Measurements from ENCODE around the gene ATXN1L. TPM values are rescaled to one million over a fixed set of nuclear protein-coding genes. Genes with fewer than 3 reads are reported as not detected.
A peak's percentile ranks its signal among the peaks of the same experiment; 100 is the strongest.

ATXN1L gene
- total RNA-seq, 2 experiments from 2014 or later, result 23.7 to 24.1 TPM

- Mint-ChIP-seq H3K9me3 (ENCODE audit: low read depth) (no peaks in the 10 kb centered on the region), H3K36me3 (peaks cover 13% of the 10 kb centered on the region), H3K4me1 (peaks cover 41% of the 10 kb centered on the region), H3K27me3 (peaks cover 10% of the 10 kb centered on the region), H3K4me3 (peak overlapping the region; percentile 80), H3K27ac (peak overlapping the region; percentile 86)
- ATAC-seq (peak; percentile 35), DNase-seq (peak; percentile 59)
- CTCF ChIA-PET, result interaction anchor here (0.8 to 7.5 kb wide), 25 partner anchors 9 to 340 kb away, joined by 3 to 92 read pairs (median 6); partner anchors contain the start of genes AP1G1, ATXN1L and IST1
Observed at GRCh38 chr16:71883168-71883848, 37.5 kb downstream of the ATXN1L start.

GRCh38 chr16:71883849-71884638 is 38.3 kb downstream of the ATXN1L start, which contains the start of gene ZNF821:
ZNF821 (minus strand) TSS chr16:71884182; CDS start chr16:71879946, 4,236 bp downstream.
- H3K4me1 Mint-ChIP-seq, result peaks cover 41% of the 10 kb centered on the region
- CTCF ChIA-PET, result interaction anchor here (1.0 to 7.5 kb wide), 16 partner anchors 8 to 318 kb away, joined by 3 to 92 read pairs (median 15); partner anchors contain the start of genes AP1G1, ATXN1L and IST1
- H3K27me3 Mint-ChIP-seq, result peaks cover 10% of the 10 kb centered on the region
- DNase-seq (peak; percentile 79), ATAC-seq (peak; percentile 67)
- peaks cover 11% of the 10 kb centered on the region for H3K36me3 Mint-ChIP-seq
- H3K4me3 Mint-ChIP-seq, result peak within 1 kb of the TSS; percentile 89
- H3K9me3 Mint-ChIP-seq (ENCODE audit: low read depth), result no peaks in the 10 kb centered on the region
- peak within 1 kb of the TSS; percentile 92 for H3K27ac Mint-ChIP-seq

- ATAC-seq (no peak), DNase-seq (no peak)
- peak overlapping the region; percentile 89 for H3K4me3 Mint-ChIP-seq
- peaks cover 1% of the 10 kb centered on the region for H3K36me3 Mint-ChIP-seq
- H3K9me3 Mint-ChIP-seq (ENCODE audit: low read depth), result no peaks in the 10 kb centered on the region
- peaks cover 41% of the 10 kb centered on the region for H3K4me1 Mint-ChIP-seq
- CTCF ChIA-PET, result interaction anchor here (0.5 to 7.5 kb wide), 5 partner anchors 12 to 320 kb away, joined by 3 to 92 read pairs (median 6); partner anchors contain the start of gene IST1
- peaks cover 10% of the 10 kb centered on the region for H3K27me3 Mint-ChIP-seq
- peak overlapping the region; percentile 3 for H3K27ac Mint-ChIP-seq
Observed at GRCh38 chr16:71885261-71885650, 39.5 kb downstream of the ATXN1L start.

GRCh38 chr16:71889147-71889546 is 43.4 kb downstream of the ATXN1L start:
- H3K4me3 Mint-ChIP-seq, result no peak overlapping the region
- DNase-seq (no peak), ATAC-seq (no peak)
- peaks cover 20% of the 10 kb centered on the region for H3K4me1 Mint-ChIP-seq
- H3K9me3 Mint-ChIP-seq (ENCODE audit: low read depth), result no peaks in the 10 kb centered on the region
- H3K36me3 Mint-ChIP-seq, result no peaks in the 10 kb centered on the region
- H3K27ac Mint-ChIP-seq, result no peak overlapping the region
- peaks cover 10% of the 10 kb centered on the region for H3K27me3 Mint-ChIP-seq
- CTCF ChIA-PET, result no interaction called here

GRCh38 chr16:71893888-71894228 is 48.1 kb downstream of the ATXN1L start:
- ATAC-seq (no peak), DNase-seq (no peak)
- Mint-ChIP-seq H3K27me3 (no peaks in the 10 kb centered on the region), H3K9me3 (ENCODE audit: low read depth) (no peaks in the 10 kb centered on the region), H3K4me1 (peaks cover 24% of the 10 kb centered on the region), H3K36me3 (peaks cover 7% of the 10 kb centered on the region), H3K4me3 (peak overlapping the region; percentile 98), H3K27ac (peak overlapping the region; percentile 97)
- CTCF ChIA-PET, result interaction anchor here (0.6 to 7.5 kb wide), 4 partner anchors 11 to 68 kb away, joined by 3 to 92 read pairs (median 4); partner anchors contain the start of gene ZNF821

GRCh38 chr16:71894229-71894920 is 48.6 kb downstream of the ATXN1L start:
- CTCF ChIA-PET, result interaction anchor here (0.6 to 7.5 kb wide), 5 partner anchors 11 to 68 kb away, joined by 3 to 92 read pairs (median 4); partner anchors contain the start of gene ZNF821
- Mint-ChIP-seq H3K4me3 (peak overlapping the region; percentile 98), H3K36me3 (peaks cover 7% of the 10 kb centered on the region), H3K27ac (peak overlapping the region; percentile 97), H3K4me1 (peaks cover 29% of the 10 kb centered on the region), H3K9me3 (ENCODE audit: low read depth) (no peaks in the 10 kb centered on the region), H3K27me3 (no peaks in the 10 kb centered on the region)
- DNase-seq (peak; percentile 57), ATAC-seq (peak; percentile 6)

GRCh38 chr16:71894921-71895678 is 49.3 kb downstream of the ATXN1L start, which contains the start of gene IST1:
IST1 (plus strand) TSS chr16:71895531; CDS start chr16:71915641, 20,110 bp downstream.
- Mint-ChIP-seq H3K4me1 (peaks cover 30% of the 10 kb centered on the region), H3K9me3 (ENCODE audit: low read depth) (no peaks in the 10 kb centered on the region), H3K27ac (peak within 1 kb of the TSS; percentile 97), H3K36me3 (peaks cover 7% of the 10 kb centered on the region), H3K27me3 (no peaks in the 10 kb centered on the region), H3K4me3 (peak within 1 kb of the TSS; percentile 98)
- CTCF ChIA-PET, result interaction anchor here (1.0 to 7.5 kb wide), 4 partner anchors 10 to 66 kb away, joined by 3 to 92 read pairs (median 4); partner anchors contain the start of gene ZNF821
- ATAC-seq, result peak; percentile 95
- DNase-seq, result peak; percentile 99

- H3K27me3 Mint-ChIP-seq, result no peaks in the 10 kb centered on the region
- peak overlapping the region; percentile 98 for H3K4me3 Mint-ChIP-seq
- no peaks in the 10 kb centered on the region for H3K9me3 Mint-ChIP-seq (ENCODE audit: low read depth)
- peaks cover 33% of the 10 kb centered on the region for H3K4me1 Mint-ChIP-seq
- DNase-seq (peak; percentile 57), ATAC-seq (peak; percentile 40)
- peak overlapping the region; percentile 97 for H3K27ac Mint-ChIP-seq
- peaks cover 10% of the 10 kb centered on the region for H3K36me3 Mint-ChIP-seq
- CTCF ChIA-PET, result interaction anchor here (1.0 to 7.5 kb wide), 5 partner anchors 9 to 66 kb away, joined by 3 to 92 read pairs (median 3); partner anchors contain the start of gene ZNF821
Observed at GRCh38 chr16:71895679-71896365, 50.0 kb downstream of the ATXN1L start.

GRCh38 chr16:71896764-71897368 is 51.1 kb downstream of the ATXN1L start:
- H3K4me3 Mint-ChIP-seq, result peak overlapping the region; percentile 98
- no peaks in the 10 kb centered on the region for H3K9me3 Mint-ChIP-seq (ENCODE audit: low read depth)

GRCh38 chr16:71899171-71899570 is 53.4 kb downstream of the ATXN1L start:
- DNase-seq (no peak), ATAC-seq (no peak)
- H3K27ac Mint-ChIP-seq, result no peak overlapping the region
- H3K4me1 Mint-ChIP-seq, result peaks cover 44% of the 10 kb centered on the region
- H3K4me3 Mint-ChIP-seq, result no peak overlapping the region
- CTCF ChIA-PET, result interaction anchor here (0.7 to 7.5 kb wide), 4 partner anchors 16 to 62 kb away, joined by 3 to 92 read pairs (median 4); partner anchors contain the start of gene ZNF821
- H3K36me3 Mint-ChIP-seq, result peaks cover 22% of the 10 kb centered on the region
- no peaks in the 10 kb centered on the region for H3K27me3 Mint-ChIP-seq
- H3K9me3 Mint-ChIP-seq (ENCODE audit: low read depth), result no peaks in the 10 kb centered on the region

More at GRCh38 chr16:71896764-71897368, 51.1 kb downstream of the ATXN1L start:
- H3K4me1 Mint-ChIP-seq, result peaks cover 33% of the 10 kb centered on the region
- CTCF ChIA-PET, result interaction anchor here (1.0 to 7.5 kb wide), 2 partner anchors 14 to 65 kb away, joined by 3 to 92 read pairs; partner anchors contain the start of gene ZNF821
- ATAC-seq (no peak), DNase-seq (no peak)
- H3K27ac Mint-ChIP-seq, result peak overlapping the region; percentile 72
- H3K27me3 Mint-ChIP-seq, result no peaks in the 10 kb centered on the region
- peaks cover 12% of the 10 kb centered on the region for H3K36me3 Mint-ChIP-seq

- Mint-ChIP-seq H3K27ac (peak overlapping the region; percentile 42), H3K4me1 (peaks cover 53% of the 10 kb centered on the region), H3K4me3 (no peak overlapping the region), H3K36me3 (peaks cover 21% of the 10 kb centered on the region), H3K27me3 (no peaks in the 10 kb centered on the region), H3K9me3 (ENCODE audit: low read depth) (no peaks in the 10 kb centered on the region)
- ATAC-seq (no peak), DNase-seq (no peak)
- CTCF ChIA-PET, result interaction anchor here (1.7 kb wide), 1 partner anchor 20 kb away, joined by 4 read pairs; no protein-coding TSS in a partner anchor
Observed at GRCh38 chr16:71902656-71903365, 57.0 kb downstream of the ATXN1L start.
